DMS153 treated with DMSO at 0.1 percent for 48 hours (cell line): ENCODE measurements around the gene ARSD.

Source experiments
- DNase-seq: peaks from one replicate; lab custom pipeline; 2025; ENCODE audit not compliant: unreplicated experiment; lab: John Stamatoyannopoulos, UW

ARSD gene

DNA sequence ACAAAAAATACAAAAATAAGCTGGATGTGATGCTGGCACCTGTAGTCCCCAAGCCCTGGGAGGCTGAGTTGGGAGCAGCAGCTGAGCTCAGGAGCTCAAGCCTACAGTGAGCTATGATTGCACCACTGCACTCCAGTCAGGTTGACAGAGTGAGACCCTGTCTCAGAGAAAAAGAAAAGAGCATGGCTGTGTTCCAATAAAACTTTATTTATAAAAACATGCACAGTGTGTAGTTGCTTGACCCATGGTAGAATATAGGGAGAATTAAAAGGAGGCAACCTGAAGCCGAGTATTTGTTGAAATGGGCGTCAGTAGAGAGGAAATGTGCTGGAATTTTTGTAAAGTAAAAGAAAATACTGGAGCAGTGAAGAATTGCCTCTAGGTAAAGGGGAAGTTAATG is 73.4 kb downstream of the ARSD start:
- no peak for DNase-seq

DNA sequence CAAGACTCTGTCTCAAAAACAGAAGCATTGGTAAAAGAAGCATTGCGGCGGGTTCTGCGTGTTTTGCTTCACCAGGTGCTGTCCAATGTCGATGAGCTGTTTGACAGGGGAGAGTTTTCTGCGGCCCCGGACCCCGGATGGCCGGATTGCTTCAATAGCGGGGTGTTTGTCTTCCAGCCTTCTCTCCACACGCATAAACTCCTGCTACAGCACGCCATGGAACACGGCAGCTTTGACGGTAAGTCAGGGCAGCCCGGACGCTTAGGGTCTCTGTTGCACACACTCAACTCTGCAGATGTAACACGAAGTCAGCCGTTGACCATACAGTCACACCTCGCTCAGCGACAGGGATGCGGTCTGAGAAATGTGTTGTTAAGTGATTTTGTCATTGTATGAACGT is 74.2 kb downstream of the ARSD start:
- no peak for DNase-seq
